Fibroblast of pulmonary artery (primary cell): ENCODE results near the gene GPR137.
A peak's percentile ranks its signal among the peaks of the same experiment; 100 is the strongest.

Experiments
- DNase-seq: peaks from one replicate; pipeline ENCODE4 v3.0.0-alpha.2; 2010; ENCODE audit warnings: low read depth
- H3K4me3 ChIP-seq: replicated peaks from 2 replicates; pipeline ENCODE4 v1.5.1; 2011; ENCODE audit warnings: low read depth, mild to moderate bottlenecking, control low read depth, low read length, moderate library complexity
- TF ChIP-seq, protein P1 (sequence below): IDR thresholded peaks from 2 replicates; pipeline ENCODE4 v1.5.1; 2011; ENCODE audit warnings: mild to moderate bottlenecking, control low read depth, low read length, inconsistent platforms; ENCODE audit errors: missing control alignments

GPR137 gene

DNA sequence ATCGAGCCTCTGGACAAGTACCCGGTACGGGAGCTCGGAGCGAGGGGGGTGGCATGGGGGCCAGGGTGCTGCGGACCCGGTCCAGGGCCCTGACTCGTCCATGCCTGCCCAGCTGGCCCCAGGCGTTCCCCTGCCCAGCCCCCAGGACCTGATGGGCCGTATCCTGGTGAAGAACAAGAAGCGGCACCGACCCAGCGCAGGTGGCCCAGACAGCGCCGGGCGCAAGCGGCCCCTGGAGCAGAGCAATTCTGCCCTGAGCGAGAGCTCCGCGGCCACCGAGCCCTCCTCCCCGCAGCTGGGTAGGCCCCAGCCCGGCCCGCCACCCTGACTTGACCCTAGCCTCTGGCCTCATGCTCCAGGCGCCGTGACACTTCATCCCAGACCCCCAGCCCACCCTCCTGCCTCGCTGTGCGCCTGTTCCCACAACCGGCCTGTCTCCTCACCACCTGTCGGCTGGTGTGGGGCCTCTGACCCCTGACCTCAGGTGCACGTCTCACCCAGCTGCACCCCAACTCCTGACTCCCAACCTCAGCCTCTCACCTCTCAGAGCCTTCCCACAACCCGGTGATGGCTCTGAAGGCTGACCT, 26.6 kb upstream of the GPR137 start:
- TF ChIP-seq, protein P1, sequence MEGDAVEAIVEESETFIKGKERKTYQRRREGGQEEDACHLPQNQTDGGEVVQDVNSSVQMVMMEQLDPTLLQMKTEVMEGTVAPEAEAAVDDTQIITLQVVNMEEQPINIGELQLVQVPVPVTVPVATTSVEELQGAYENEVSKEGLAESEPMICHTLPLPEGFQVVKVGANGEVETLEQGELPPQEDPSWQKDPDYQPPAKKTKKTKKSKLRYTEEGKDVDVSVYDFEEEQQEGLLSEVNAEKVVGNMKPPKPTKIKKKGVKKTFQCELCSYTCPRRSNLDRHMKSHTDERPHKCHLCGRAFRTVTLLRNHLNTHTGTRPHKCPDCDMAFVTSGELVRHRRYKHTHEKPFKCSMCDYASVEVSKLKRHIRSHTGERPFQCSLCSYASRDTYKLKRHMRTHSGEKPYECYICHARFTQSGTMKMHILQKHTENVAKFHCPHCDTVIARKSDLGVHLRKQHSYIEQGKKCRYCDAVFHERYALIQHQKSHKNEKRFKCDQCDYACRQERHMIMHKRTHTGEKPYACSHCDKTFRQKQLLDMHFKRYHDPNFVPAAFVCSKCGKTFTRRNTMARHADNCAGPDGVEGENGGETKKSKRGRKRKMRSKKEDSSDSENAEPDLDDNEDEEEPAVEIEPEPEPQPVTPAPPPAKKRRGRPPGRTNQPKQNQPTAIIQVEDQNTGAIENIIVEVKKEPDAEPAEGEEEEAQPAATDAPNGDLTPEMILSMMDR, result no peak
- no peak for DNase-seq

DNA sequence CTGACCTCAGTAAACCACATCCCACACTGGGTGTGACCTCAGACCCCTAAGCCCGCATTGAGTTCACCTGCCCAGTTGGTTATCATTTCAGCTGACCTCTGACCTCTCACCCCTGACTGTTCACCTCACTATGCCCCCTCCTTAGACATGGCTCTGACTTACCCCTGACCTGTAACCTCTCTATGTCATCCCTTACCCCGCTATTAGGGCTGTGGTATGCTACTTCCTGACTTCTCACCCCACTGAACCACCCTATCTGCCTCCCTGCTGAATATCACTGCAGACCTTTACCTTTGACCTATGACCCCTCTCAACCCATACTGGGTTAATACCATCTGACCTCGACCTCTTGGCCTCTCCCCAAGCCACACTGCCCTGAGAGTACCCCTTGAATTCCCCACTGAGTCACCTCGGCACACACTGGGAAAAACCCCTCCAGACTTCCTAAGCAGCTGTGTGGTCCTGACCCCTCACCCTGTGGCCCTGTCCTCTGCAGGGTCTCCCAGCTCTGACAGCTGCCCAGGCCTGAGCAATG, 26.0 kb upstream of the GPR137 start:
- no peak for DNase-seq
- no peak overlapping the region for H3K4me3 ChIP-seq
- TF ChIP-seq, protein P1, result no peak

More for the DNA sequence above, 26.6 kb upstream of the GPR137 start:
- H3K4me3 ChIP-seq, result no peak overlapping the region

DNA sequence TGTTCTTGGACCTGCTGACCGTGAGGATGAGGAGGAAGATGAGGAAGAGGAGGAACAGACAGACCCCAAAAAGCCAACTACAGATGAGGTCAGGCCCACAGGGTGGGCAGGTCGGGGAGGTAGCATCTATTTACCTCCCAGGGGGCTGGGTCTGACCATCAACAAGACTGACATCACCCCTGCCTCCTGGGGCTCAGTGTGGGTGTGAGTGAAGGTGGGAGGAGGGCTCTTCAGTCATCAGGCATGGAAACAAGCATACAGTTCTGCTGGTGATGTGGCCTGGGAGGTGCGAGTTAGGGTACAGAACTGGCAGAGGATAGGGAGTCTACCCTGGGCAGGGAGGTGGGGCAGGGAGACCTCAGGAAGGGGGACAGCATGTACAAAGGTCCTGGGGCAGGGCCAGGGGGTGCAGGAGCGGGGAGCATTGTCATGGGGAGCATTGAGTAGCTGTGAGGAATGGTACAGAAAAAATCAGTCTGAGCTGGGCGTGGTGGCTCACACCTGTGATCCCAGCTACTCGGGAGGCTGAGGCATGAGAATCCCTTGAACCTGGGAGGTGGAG, 25.4 kb upstream of the GPR137 start:
- DNase-seq, result no peak
- no peak overlapping the region for H3K4me3 ChIP-seq
- TF ChIP-seq, protein P1, result no peak

DNA sequence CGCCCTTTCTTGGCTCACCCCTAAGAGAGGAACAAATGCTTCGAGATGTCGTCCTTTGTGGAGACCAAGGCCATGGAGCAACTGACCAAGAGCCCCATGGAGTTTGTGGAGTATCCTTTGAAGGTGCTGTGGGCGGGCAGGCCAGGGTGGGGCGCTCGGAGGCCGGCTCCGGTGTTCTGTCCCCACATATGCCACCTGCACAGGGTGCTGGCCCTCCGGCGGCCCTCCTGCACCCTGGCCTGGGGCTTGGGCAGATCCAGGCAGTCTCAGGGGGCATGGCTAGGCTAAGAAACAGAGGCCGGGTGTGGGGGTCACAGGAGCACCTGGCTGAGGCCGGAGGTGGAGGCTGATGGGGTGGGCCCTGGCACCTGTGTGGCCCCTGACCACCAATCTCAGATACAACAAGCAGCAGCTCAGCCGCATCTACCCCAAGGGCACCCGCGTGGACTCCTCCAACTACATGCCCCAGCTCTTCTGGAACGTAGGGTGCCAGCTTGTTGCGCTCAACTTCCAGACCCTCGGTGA, 24.0 kb upstream of the GPR137 start:
- TF ChIP-seq, protein P1, result no peak

DNA sequence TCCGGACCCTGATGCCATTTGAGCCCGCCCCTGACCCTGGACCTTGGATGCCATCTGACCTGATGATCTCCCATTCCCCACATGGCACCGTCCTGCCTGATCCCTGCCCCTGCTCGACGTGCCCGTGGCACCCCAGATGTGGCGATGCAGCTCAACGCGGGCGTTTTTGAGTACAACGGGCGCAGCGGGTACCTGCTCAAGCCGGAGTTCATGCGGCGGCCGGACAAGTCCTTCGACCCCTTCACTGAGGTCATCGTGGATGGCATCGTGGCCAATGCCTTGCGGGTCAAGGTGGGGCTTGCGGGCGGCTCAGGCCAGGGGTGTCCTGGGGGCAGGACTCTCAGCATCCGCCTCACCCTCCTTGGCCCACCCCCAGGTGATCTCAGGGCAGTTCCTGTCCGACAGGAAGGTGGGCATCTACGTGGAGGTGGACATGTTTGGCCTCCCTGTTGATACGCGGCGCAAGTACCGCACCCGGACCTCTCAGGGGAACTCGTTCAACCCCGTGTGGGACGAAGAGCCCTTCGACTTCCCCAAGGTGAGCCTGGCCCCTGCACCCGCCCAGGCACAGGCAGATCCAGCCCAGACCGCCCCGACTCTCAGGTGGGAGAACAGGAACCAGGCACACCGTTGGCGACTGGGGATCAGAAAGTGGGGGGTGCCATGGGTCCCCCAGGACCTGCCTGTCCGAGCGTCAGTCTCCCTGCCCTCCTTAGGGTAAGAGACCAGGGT, 23.2 kb upstream of the GPR137 start:
- no peak overlapping the region for H3K4me3 ChIP-seq
- TF ChIP-seq, protein P1, result no peak
- DNase-seq, result no peak

More for the DNA sequence above, 24.0 kb upstream of the GPR137 start:
- DNase-seq, result no peak
- no peak overlapping the region for H3K4me3 ChIP-seq

DNA sequence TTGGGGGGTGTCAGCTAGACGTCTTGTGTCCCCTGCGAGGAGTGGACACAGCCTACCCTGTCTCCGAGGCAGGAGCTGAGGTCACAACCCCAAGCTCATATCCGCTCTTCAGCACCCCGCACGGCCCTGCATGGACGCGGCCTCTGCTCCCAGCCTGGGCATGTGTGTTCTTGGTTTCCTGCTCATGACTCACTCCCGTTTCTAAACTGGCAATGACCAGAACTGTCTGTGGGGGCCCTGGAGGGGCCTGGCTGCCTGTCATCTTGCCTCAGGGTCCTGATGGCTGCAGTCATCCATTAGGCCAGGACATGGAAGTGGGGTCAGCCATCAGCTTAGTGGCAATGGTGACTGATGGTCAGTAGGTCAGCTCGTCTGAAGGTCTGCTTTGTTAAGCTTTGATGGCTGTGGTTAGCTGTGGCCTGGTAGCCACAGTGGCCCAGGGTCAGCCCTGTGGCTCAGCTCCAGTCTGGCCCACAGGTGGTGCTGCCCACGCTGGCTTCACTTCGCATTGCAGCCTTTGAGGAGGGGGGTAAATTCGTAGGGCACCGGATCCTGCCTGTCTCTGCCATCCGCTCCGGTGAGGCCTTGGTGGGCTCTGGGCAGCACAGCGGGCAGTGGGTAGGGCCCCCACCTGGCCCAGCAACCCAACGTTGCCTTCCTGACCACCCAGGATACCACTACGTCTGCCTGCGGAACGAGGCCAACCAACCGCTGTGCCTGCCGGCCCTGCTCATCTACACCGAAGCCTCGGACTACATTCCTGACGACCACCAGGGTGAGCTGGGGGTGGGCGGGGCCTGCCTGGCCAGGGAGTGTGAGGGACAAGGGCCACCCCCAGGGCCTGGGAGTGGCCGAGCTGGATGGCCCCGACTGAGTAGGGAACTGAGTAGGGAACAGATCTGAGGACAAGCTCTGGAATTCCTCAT, 22.4 kb upstream of the GPR137 start:
- H3K4me3 ChIP-seq, result no peak overlapping the region
- TF ChIP-seq, protein P1, result no peak
- peak; percentile 60 for DNase-seq
